Stimulated activated CD4-positive, alpha-beta T cell treated with anti-CD3 and anti-CD28 coated beads, Interleukin-4, amount 100 ng/mL, for 24 hours (primary cell): Measurements from ENCODE around the gene HYCC1.

Experiments
- DNase-seq: peaks from one replicate; pipeline ENCODE4 v3.0.0-alpha.2; 2020

Gene HYCC1

DNA sequence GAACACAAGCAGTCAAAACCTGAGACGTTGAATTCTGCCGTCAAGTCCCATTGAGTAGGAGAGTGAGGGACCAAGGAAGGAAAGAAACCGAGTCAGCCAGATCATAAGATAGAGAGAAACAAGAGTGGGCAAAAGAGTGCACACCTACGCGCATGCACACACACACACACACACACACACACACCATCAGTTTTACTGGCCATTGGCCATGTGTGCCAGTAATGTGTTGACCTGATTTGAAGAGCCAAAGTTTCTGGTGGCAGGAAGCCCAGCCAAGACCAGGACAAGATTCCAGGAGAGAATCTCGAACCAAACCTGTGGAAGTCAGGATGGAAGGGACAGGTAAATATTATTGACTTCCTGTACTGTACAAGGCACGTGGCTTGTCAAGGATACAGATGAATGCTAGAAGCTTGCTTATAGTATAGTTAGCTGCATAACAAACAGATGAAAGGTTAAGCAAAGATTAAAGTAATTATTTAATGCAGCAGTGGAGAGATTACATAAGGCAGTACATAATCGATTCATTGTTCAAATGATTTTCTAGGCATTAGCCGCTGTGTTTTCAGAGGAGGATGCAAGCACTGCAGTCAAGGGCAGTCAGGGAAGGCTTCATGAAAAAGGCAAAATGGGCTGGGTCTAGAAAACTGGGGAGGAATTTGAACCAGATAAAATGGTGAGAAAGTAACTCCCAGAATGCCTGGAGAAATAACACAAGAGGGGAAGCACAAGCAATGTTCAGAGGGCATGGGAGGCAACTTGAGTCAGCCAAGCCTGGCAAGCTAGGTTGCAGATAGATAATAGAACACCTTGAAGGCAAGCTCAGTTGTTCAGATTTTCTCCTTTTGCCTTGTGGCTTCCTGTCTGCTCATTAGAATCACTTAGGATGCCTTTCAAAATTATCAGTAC is 2.7 kb upstream of the HYCC1 start:
- no peak for DNase-seq

DNA sequence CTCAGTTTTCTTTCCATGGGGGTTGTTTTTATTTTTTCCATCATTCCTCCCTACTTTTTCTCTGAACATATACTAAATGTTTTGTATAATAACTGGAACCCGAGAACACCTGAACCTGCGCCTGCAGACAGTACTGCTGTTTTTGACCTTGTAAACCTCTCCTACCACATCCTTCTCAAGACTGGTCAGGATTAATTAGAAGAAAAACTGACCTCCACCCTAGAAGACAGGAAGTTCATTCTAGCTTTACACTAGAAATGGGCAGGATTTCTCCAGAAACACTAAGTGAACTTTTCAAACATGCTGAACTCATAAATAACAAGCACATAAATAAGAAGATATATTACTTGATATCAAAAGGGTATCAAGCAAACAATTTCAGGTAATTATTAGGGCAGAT is 751 bp upstream of the HYCC1 start:
- no peak for DNase-seq

DNA sequence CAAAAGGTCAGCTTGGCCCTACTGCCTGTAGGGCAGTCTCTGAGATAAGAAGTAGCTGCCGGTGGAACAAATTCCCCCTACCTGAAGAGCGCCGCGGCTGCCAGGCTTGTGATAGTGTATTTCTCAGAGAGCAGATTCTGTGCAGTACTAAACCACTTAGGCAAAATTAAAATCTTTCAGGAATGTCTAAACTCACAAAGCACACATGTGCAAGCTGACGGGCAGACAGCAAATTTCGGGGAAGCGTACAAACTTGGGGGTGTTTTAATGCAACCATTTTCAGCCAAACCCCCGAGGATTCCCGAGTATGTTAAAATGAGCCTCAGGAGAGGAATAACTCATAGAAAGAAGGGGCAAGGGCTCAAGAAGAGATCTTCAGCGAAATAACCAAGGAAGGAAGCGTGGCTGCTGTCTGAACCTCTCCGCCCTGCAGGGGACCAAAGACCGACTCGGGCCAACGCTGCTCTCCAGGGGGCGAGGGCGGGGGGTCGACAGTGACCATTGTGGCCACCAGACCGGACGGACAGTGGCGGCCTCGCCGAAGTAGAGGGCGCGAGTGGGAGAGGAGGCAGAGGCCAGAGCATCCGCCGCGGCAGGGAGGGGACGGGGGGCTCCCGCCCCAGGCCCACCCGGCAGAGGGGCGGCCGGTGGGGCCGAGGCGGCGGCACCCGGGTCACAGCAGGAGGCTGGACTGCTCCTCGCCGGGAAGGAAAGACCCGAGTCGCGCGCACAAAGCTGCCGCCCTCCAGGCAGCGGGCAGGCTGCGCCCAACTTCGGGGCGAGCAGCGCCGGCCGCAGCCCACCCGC is 819 bp downstream of the HYCC1 start:
- no peak for DNase-seq

- DNase-seq, result no peak
Measured at GRCh38 chr7:23012186-23012585, 1.7 kb downstream of the HYCC1 start.

GRCh38 chr7:23011222-23011924 is 2.6 kb downstream of the HYCC1 start:
- DNase-seq, result no peak

DNA sequence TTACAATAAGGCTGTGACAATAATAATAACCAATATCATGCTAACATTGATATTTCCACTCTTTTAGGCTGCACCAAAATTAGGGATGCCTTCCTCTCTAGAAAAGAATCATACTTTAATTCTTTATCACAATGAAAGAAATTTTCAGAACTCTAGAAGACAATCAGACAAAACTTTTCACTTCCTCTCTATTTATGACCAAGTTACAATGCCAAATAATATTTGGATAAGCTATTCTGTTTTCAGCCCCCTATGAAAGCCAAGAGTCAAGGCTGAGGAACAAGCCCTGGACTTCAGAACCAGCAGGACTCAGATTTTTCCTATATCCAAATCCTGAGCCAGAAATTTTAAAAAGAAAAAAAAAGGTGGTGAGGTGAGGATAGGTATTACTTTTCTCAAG is 4.6 kb downstream of the HYCC1 start:
- DNase-seq, result no peak

DNA sequence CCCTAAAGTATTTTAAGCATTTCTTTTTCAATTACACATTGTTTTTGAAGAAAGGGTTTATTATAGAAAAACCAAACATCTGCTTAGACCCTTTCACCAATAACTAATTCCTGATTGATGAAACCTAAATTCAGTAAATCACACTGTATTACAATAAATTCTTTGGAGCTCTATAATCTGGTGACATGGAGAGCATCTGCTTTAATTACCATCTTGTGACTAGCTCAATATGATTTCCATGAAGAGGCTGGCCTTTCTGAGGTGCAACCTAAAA is 9.7 kb downstream of the HYCC1 start:
- no peak for DNase-seq

DNA sequence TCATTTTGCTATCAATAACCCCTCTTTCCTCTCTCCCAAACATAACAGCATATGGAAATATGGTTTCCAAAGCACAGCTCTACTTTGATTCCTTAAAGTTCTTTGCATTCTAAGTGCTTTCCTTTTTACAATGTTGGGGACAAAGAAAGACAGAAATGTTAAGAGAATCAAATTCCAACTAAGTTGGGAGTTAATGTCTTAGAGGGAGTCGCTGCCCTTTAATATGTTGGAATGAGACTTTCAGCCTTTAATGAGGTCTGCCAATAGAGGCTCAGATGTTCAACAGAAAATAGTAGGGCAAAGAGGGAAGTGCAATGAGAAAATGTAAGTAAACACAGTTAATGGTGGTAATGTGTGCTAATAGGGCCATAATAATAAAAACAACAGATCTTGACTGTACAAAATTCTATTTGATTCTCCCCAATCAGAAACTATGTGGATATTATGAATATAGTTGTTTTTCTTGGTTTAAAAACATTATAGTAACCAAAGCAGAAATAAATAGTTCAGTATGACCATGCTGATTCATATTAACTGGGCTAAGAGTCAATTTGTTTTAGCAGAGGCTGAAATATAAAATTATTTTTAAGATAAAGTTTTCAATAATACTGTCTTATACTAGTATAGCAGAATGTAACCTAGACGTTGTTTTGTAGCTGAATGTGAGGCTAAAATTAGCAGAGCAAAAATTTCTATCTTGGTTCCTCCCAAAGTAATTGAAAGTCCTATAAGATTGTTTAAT is 10.3 kb downstream of the HYCC1 start:
- no peak for DNase-seq

GRCh38 chr7:23002698-23003097 is 11.2 kb downstream of the HYCC1 start:
- DNase-seq, result no peak

DNA sequence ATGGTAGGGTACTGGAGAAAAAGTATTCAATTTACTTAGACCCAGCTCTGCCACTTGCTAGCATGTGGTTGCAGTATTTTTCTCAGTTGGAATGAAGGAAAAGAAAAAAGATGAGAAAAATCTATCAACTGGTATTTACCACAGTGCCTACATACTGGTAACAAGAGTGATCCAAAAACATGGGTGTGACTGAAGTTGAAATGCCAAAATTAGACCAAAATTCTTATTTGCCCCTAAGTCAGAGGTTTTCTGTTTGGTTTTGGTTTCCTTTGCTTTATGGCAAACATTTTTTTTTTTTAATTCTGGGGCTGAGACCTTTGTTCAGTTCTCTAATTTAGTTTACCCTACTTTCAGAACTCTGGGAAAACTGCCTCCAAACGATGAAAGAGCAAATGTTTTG is 12.3 kb downstream of the HYCC1 start:
- no peak for DNase-seq

- no peak for DNase-seq
Measured at GRCh38 chr7:23000597-23001360, 13.2 kb downstream of the HYCC1 start.

DNA sequence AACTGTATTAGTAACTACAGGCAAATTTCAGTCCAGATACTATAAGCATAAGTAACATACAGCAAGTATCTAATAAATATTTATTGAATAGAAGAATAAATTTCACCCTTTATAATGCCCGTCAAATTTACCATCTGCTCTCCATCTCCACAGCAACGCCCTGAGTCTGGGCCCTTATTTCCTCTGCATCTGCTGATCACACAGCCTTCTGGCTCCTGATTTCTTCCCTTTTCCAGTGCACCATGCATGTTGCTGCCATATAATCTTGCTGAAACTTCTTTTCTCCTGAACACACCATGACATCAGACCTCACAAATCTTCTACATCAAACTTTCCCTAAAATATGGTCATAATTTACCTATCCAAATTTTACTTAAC is 15.4 kb downstream of the HYCC1 start:
- DNase-seq, result no peak

DNA sequence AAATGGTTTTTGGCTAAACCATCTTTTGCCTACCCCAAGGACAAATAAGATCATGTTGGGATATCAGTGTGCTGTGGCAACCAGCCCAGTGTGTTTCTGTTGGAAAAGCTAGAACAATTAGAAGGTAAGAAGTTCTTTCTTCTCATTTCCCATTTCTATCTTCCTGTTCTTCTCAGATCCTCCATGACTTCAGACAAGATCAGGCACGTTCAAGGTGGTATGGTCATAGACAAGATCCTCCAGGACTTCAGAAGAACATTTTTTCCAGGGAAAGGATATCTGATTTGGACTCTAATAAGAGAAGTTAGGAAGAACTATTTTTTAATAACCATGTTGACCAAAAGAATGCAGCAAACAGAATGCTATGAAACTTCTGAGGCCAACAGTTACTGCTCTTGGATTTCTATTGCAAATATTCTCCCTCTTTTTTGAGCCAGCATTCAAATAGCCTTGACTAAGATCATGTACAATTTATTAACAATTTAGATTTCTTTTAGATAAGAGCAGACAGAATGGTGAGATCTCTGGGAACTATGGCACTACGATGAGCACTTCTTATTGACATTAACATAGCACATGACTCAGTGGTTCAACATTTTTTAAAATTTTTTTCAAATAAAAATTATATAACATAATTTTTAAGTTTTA is 15.9 kb downstream of the HYCC1 start:
- no peak for DNase-seq

DNA sequence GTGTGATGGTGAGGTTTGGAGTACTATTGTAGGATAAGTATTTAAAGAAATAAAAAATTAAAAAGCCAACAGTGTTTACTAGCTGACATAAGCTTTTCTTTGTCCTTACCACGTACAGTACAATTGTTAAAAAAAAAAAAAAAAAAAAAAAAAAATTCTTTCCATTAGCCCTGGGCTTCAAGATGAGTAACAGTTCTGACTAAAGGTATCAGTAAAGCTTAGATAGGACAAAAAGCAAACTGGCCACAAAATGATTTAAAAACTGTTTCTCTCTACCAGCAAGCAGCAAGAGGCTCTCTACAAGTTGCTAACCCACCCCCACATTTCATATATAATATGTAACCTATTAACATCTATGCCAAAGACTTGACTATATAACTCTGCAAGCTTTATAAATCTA is 17.5 kb downstream of the HYCC1 start:
- no peak for DNase-seq

DNA sequence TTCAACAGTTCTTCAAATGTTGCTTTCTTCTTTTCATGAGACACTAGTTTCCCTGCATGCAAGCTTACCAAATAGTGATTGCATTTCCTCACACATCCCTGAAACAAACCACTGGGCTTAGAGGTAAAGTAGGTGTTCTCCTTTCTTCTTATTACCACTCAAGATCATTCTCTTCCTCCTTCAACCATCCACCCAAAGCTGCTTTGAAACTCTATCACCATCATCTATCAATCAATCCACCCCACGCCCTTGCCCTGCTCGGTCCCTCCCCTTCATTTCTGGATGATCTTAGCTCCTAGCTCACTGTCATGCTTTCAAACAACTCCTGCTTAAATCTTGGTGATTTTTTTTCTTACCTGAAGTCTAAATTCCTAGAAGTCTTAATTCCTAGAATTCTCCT is 18.9 kb downstream of the HYCC1 start:
- no peak for DNase-seq

DNA sequence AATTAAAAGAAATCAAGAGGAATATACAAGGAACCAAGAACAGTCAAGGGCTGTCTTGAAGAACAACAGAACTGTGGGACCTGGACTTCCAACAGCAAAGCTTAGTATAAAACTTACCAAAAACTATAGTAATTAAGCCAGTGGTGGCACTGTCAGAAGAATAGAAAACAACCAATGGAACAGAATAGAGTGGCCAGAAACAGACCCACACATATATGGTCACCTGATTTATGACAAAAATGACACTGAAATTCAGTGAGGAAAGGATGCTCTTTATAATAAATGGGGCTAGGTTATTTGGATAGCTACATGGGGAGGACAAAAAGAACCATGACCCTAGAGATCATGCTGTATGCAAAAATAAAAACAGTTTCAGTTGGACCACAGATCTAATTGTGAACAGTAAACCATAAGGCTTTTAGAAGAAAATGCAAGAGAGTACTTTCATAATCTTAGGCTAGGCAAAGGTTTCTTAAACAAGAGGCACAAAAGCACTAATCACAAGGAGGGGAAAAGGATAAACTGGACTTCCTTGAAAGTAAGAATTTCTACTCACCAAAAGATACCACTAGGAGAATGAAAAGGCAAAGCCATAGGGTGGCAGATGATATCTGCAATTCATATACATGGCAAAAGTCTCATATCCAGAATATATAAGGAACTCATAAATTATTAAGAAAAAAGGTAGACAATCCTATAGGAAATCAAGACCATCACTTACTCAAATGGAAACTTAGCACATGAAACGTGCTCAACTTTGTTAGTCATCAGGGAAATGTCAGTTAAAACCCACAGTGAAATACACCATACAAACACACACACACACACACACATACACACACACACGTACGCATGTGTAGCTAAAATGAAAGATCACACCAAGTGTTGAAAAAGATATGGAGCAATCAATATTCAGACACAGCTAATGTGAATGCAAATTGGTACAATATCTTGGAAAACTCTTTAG is 20.8 kb downstream of the HYCC1 start:
- DNase-seq, result peak; percentile 47

DNA sequence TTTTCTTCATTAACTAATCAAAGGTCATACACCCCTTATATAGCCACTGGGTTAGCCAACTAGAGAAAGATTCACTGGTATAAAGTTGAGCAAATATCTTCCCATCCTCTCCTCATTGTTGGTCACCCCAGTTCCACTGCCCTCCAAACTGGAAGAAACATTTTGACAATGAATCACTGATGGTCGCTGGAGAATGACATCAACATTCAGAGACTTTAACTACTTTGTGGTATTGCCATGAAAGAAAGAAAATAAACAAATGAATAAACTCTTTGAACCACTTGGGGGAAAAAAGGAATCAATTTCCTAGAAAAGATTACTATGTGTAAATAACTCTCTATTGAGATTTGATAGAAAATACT is 23.4 kb downstream of the HYCC1 start:
- no peak for DNase-seq

DNA sequence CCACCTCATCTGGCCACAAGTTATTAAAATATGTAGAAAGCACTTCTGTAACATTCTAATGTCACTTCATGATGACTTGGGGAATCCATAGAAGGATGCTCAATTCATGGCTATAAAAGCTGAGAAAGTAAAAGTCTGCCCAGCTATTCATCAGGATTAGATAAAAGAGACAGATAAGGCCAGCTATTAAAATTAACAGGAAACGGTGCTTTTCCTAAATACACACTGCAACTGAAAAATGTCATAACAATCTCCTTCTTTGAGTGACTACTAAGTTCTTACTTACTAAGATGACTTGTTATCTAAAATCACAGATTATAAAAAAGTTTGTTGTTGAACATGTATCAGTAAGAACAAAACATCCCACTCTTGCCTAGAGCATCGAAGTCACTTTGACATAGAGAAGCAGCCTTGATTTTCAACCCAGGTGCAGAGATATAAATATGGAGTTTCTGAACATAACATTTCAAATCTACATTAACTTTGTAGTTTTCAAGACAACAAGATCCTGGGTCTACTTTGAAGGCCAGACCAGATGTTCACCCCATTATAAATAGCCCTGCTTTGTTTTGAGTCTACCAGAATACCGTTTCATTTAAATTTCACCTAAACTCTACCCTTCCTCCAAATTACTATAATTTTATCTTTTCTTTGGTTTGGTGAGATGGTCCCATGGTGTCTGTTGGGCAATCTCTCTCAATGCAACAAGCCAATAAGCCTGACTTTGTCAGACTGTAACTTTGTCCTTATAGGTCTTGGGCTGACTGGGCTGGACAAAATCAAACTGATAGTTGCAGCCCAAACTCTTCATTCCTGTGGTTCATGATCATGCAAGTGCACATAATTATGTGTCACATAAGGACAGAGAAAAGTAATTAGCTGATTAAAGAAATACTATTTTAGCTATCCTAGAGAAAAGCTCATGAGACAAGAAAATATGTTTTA is 24.0 kb downstream of the HYCC1 start:
- no peak for DNase-seq

- DNase-seq, result no peak
Measured at GRCh38 chr7:22985436-22985835, 28.5 kb downstream of the HYCC1 start.
